ENCODE measurements around the gene PXMP4. TPM values are rescaled to one million over a fixed set of nuclear protein-coding genes. Genes with fewer than 3 reads are reported as not detected.

The PXMP4 gene
- total RNA-seq, 1 donor from 2014 or later = 7.0 TPM

GRCh38 chr20:33670715-33671499 is 49.2 kb downstream of the PXMP4 start:
- no peak for DNase-seq (ENCODE audit: low spot score)

- DNase-seq (ENCODE audit: low spot score) = no peak
Observed at GRCh38 chr20:33669873-33670640, 50.1 kb downstream of the PXMP4 start.

GRCh38 chr20:33669224-33669623 is 50.9 kb downstream of the PXMP4 start:
- DNase-seq (ENCODE audit: low spot score) = no peak

GRCh38 chr20:33668466-33669155 is 51.5 kb downstream of the PXMP4 start:
- DNase-seq (ENCODE audit: low spot score) = no peak

GRCh38 chr20:33667676-33668465 is 52.2 kb downstream of the PXMP4 start:
- DNase-seq (ENCODE audit: low spot score) = peak; percentile 94

- DNase-seq (ENCODE audit: low spot score) = no peak
Observed at GRCh38 chr20:33667245-33667675, 52.9 kb downstream of the PXMP4 start.

DNA sequence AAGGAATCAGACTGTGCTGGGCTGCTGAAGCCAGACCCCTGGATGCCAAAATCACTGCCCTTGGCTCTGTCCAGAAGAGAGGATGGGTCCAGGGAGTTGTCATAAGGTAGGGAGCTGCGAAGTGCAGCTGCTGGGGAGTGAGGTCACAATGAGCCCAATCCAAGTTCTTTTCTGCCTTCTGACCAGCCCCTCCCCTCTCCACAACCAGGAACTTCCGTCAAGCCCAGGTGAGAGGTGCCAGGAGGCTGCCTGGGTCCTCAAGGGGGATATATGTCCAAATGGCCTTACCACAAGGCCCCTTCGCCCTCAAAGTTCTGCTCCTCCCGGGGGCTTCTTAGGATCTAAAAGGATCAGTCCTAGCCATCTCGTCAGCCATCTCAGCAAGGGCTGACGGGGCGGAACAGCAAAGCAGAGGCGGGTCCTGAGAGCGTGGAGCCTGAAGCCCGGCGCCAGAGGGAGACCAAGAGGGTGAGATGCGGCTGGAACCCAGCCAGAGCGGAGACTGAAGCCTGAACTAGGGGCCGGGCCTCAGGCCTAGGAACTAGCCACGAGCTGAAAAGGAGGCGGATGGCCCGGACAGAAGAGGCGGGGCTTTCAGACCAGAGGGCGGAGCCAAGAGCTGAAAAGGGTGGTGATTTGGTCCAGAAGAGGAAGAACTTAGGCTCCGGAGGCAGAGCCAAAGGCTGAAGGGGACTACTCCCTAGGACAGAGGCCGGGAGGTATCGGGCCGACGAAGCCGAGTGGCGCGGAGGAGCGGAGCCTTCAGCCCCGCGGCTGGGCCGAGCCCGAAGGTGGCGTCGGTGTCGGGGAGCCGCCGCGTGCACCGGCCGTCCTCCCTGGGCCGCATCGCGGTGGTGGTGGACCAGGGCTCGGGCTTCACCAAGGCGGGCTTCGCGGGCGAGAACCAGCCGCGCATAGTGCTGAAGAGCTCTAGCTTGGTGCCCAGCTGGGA is 53.5 kb downstream of the PXMP4 start, which contains the start of gene ACTL10:
Gene ACTL10 (plus strand): TSS at position 651 of the 952 bp plus-strand sequence. CDS start 555 bp downstream, outside the sequence.
- peak; percentile 98 for DNase-seq (ENCODE audit: low spot score)

DNA sequence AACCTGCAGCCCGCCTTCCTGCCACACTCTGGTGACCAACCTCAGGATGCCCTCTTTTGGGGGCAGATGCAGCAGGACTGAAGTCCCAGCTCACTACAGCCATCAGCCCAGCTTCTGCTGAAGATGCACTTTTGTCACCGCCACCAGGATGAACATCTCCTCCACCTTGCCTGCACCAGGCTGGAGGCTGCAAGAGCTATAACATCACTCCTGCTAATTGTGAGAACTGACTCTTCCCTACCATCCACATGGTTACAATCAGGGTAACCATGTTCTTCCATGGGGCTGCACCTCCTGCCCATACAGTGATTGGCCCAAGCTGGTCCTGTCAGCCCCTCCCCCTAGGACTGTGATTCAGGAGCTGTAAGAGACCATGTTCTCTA is 55.4 kb downstream of the PXMP4 start:
- no peak for DNase-seq (ENCODE audit: low spot score)

- DNase-seq (ENCODE audit: low spot score) = no peak
Observed at GRCh38 chr20:33664085-33664761, 55.9 kb downstream of the PXMP4 start.

DNA sequence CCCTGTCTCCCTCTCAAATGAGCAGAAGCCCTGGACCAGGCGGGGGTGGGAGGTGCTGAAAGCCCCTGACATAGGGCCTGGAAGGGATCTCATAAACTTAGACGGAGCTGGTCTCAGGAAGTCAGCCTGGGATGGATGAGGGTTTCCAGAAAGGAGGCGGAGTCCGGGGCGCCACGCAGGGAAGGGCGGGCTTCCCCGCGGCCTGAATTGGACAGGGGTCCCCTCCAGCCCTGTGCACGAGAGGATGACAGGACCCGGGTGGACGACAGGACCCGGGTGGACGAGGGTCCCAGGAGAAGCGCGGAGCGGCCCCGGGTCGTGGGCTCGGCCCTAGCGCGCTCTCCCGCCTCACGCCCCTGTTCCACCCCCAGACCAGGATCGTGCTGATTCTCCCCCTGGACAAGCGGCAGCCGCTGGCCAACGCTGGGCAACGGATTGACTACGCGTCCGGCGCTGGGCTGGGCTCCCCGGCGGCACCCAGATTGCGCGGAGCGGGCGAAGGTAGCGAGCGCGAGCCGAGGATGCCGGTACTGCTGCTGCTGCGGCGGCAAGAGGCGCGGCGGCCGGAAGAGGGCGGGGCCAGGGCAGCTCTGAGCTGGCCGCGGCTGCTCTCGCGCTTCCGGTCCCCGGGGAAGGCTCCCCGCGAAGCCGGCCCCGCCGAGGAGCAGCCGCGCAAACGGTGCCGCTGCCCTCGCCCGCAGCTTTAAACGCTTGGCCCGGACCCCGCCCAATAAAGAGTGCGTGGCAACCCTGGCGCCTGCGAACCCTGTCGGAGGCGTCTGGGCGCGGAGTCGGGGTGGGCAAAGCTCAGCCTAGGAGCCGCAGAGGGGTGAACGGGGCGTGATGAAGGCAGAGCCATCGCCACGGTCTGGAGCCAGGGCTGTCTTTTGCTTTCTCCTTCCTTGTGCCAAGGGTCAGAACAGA is 56.7 kb downstream of the PXMP4 start:
- peak; percentile 95 for DNase-seq (ENCODE audit: low spot score)

- DNase-seq (ENCODE audit: low spot score) = no peak
Observed at GRCh38 chr20:33662172-33662571, 57.9 kb downstream of the PXMP4 start, which contains the start of gene C20orf144. Gene C20orf144, plus strand, starts transcription at chr20:33662327. Its CDS starts 19 bp downstream, at chr20:33662346.

- no peak for DNase-seq (ENCODE audit: low spot score)
Observed at GRCh38 chr20:33660685-33661058, 59.4 kb downstream of the PXMP4 start.

DNA sequence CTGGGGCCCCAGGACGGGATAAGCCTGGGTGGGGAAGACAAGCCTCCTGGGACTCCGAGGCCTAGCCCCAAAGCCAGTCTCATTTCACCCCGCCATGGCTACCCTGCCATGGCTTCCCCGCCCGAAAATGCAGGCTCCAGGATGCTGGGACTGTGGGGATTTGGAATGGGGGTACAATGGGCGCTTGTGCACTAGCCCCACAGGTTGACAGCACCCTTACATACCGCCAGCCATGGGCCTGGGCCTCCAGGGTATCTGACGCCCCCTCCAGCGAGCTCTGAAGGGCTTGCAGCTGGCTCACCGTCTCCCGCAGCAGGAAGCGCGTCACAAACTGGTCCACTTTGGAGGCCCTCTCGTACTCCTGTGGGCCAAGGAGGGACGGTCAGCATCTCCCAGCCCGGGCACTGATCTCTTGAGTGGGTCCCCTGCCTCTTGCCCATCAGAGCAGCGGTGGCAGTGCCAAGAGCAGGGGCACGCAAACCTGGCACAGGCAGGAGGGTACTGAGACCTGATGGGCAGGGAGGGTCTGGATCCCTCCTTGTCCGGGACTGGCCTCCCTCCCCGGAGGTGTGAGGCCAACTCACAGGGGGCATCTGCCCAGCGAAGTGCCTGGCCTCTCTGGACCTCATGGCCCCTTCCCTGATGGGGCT is 60.0 kb downstream of the PXMP4 start:
- DNase-seq (ENCODE audit: low spot score) = no peak

DNA sequence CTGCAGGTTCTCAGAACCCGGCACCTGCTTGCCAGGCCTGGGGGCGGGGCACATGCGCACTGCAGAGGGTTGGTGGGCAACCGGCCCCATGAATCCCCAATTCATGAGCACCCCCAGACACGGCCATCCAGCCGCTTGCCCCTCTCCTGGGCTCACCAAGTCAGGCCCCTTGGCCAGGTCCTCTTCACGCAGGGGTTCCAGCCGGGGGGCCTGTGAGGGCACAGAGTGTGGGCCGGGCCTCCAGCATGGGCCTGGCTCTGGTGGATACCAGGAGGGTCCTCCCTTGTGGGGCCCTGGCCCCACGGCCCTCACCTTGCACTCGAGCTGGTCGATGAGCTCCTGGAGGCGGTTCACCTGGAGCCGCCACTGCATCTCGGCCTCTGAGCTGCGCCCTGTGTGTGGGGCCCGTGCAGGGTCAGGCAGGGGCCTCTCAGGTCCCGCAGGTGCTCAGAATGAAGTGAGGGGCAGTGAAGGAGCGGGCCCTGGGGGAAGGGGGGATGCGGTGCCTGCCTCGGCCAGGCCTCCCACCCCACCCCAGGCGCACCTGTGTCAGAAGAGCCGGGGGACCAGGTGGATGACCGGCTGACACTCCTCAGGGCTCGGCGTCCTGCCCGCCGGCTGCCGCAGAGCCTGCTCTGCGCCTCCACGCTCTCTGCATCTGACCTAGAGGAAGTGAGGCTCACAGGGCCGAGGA is 60.6 kb downstream of the PXMP4 start:
- DNase-seq (ENCODE audit: low spot score) = no peak

- no peak for DNase-seq (ENCODE audit: low spot score)
Observed at GRCh38 chr20:33658929-33659328, 61.2 kb downstream of the PXMP4 start.

- no peak for DNase-seq (ENCODE audit: low spot score)
Observed at GRCh38 chr20:33658510-33658909, 61.6 kb downstream of the PXMP4 start.

GRCh38 chr20:33657704-33658095 is 62.4 kb downstream of the PXMP4 start:
- DNase-seq (ENCODE audit: low spot score) = no peak
